Stimulated activated naive CD8-positive, alpha-beta T cell treated with anti-CD3 and anti-CD28 coated beads, Interleukin-15, Interleukin-2, amounts not matched to agents 100 U/mL and 50 U/mL, for 24 hours (primary cell): ENCODE results near the gene DENND1C.
"Not testable (repeated sequence)": the region's sequence is repeated elsewhere in the genome, so short reads cannot be mapped to it uniquely, and the experiment has no call there.

Experiments used
- ATAC-seq: fragments of 150-1000 bp; cut with Tn5 transposase; one replicate; pipeline ENCODE4 v1.10.0; 2021
- DNase-seq: peaks from one replicate; pipeline ENCODE4 v3.0.0; 2021

DENND1C gene

DNA sequence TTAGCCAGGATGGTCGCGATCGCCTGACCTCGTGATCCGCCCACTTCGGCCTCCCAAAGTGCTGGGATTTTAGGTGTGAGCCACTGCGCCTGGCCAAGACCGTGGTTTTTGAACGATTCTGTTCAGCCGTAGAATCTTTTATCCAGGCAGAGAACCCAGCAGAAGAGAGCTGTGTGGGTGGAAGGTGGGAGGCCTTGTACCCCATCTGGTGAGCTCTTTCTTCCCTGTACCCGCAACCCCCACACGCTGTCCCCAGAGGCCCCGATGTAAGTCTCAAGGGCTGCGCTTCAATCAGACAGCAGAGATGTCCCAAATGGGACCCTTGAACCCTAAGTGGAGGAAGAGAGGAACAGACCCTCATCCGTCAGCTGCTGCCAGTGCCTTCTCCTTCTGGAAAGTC is 25.7 kb downstream of the DENND1C start:
- DNase-seq (no peak), ATAC-seq (no peak)

DNA sequence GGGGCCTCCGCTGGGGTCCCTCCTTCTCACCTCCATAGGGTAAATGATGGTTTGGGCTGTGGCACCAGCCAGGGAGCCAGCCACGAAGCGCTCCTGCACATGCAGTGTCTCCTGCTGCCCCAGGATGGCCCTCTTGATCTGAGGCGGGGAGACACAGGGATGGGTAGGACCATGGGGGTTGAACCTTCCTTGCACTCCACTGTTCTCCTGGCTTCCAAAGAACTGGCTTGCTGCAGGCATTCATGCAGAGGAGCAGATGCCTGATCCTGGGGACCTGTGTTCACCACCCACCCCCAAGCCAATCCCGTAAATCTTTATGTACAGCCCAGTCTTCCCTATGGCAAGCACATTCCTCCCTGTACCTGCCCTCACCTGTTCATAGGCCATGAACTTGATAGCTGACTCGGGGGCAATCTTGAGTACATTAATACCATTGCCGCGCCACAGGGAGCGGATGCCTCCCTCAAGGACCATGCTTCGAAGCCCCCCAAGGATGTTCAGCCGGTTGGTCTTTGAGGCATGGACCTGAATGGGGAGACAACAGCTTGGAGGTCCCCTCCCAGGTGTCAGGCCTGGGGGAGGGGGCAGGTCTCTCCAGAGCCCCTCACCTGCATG is 27.5 kb downstream of the DENND1C start:
- DNase-seq (no peak), ATAC-seq (no peak)

DNA sequence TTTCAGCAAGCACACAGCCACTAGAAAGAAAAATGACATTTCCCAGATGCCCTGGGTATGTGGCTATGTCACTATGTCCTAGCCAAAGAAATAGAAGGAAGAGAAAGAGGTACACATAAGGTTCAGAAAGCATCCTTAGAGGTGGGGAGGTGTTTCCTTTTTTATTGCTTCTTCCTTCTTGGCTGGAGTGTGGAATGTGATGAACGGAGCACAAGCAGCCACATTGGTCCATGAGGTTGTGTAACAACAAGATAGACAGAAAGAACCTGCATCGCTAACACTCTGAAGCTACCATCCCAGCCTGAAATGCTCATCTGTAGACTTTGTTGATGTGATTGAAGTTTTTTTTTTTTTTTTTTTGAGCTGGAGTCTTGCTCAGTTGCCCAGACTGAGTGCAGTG is 28.7 kb downstream of the DENND1C start:
- ATAC-seq = no peak

DNA sequence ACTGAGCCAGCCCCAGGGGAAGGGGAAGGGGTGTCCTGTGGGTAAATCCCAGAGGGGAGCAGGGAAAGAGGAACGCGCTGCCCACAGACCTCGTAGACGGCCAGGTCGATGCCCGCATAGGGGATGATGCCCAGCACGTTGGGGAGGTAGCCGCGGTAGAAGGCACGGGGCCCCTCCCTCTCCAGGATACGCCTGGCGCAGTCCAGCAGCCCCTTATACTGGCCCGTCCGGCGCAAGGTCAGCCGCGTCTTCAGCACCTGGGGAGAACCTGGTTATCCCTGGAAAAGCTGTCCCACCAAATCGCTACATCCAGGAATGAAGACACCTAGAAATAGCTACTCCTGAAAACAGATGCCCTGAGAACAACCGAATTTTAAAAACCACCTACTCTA is 29.4 kb downstream of the DENND1C start:
- ATAC-seq (no peak), DNase-seq (no peak)

More for the DNA sequence above, 28.7 kb downstream of the DENND1C start:
- DNase-seq = no peak

DNA sequence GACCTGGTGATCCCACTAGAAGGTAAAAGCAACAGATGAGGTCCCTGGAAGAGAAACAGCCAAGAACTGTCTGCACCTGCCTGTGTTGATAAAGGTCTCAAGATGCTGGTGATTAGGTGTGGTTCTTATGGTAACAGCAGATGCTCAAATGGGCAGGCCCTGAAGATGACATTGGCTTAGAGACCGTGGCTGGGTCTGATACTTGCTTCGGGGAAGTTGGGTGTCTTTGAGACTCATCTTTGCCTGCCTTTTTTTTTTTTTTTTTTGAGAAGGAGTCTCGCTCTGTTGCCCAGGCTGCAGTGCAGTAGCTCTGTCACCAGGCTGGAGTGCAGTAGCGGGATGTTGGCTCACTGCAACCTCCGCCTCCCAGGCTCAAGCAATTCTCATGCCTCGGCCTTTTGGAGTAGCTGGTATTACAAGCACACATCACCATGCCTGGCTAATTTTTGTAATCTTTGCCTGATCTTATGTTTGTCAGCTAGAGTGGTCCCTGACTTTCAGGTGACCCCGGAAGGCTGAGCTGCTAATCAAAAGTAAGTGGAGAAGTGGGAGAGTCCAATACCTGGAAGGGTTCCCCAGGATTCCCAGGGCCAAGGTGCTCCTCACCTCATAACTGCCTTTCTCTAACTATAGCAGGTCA is 29.9 kb downstream of the DENND1C start:
- ATAC-seq = no peak
- no peak for DNase-seq

DNA sequence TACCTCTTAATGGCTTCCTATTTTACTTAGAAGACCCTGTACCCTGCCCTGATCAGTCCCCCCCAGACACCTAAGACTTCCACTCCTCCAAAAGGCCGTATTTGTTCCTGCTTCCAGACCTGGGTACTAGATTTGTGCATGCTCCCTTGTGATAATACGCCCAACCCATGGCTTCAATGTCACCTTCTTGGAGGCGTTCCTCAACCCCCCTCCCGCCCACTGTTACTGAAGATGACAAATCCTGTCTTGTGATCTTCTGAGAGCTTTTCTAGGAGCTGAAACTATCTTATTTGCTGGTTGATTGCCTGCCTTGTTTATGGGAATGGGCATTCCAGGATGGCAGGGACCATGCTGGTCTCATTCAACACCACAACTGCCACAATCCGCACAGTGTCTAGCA is 31.4 kb downstream of the DENND1C start:
- DNase-seq (no peak), ATAC-seq (no peak)

DNA sequence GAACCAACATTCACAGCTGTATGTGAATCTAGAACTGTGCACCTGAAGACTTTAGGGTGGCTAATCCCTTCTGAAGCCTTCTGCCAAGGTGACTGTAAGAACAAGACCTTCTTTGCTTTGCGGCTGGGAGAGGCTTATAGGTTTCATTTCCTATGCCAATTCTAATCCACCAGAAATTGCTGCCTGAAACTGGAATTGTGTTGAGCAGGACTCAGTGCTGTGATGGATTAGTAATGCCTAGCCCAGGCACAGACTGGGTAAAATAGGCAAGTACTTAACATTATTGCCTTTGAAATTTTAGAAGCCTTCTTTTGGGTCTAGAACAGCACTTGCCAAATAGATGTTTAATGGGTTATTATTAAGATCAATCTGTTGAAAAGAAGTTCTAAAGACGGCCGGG is 33.5 kb downstream of the DENND1C start:
- ATAC-seq = no peak

DNA sequence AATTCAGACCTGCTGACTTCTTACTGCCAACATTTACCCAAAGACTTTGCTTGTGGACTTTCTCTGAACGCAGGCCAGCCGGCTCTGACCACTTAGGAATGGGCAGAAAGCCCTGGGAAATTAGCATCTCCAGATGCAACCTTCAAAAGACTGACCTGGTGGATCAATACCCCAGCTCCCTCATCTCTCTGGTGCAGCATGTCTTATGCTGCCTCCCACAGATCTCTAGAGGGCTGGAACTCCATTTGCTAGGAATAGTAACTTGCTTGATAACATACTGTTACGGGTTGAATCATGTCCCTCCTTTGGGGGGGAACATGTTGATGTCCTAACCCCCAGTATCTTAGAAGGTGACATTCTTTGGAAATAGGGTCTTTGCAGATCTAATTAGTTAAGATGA is 35.1 kb downstream of the DENND1C start:
- ATAC-seq (no peak), DNase-seq (no peak)

More for the DNA sequence above, 33.5 kb downstream of the DENND1C start:
- no peak for DNase-seq

DNA sequence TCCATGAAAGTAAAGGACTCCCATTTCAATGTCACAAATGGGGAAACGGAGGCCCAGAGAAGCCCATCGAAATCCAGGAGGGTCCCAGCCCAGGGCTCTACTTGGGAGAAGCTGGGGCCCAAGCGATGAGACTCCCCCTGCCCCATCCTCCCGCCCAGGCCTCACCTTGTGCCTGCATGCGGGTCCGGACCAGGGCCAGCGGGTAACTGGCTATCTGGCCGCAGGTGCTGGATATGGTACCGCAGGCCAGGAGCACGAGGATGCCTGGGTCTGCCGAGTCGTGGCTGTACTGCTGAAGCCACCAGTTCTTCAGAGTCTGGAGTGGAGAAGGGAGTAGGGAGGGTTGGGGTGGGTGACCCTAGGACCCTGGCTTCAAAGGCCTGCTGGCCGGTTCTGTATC is 37.6 kb downstream of the DENND1C start:
- ATAC-seq (no peak), DNase-seq (no peak)

DNA sequence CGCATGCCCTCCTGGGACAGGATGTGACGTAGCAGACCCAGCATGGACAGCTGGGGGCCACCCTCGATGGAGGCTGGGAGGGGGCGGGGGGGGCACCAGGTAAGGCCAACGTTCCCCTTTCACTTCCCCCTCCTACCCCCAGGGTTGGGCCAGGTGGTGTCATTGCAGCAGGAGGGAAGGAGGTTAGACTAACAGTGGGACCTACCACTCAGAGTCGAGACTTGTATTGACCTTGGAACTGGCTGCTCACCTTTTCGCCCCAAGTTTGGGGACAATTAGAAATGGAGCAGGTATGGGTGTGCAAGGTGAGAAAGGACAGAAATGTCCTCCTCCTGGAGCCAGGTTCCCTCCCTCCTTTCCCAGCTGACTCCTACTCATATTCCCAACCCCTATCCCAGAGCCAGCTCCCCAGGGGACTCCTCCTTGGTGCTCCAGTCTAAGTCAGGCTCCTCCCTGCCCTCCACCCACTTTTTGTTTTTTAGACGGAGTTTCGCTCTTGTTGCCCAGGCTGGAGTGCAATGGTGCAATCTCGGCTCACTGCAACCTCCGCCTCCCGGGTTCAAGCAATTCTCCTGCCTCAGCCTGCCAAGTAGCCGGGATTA is 39.4 kb downstream of the DENND1C start:
- DNase-seq (no peak), ATAC-seq (no peak)

DNA sequence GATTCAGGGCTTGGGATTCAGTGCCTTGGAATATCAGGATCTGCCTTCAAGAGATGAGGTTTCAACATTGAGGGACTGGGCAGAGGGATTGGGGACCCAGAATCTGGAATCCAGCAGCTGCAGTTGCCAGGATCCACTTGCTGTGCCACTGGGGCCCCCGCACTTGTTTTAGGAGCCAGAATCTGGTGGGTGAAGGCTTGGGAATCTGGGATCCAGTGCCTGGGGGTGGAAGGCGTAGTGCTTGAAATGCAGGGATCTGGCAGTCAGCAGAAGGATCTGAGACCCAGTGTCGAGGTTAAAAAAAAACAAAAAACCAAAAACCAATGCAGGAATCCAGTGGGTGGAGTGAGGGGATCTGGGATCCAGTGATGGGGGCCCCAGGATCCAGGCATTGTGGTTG is 40.7 kb downstream of the DENND1C start:
- no peak for ATAC-seq
- DNase-seq = no peak

DNA sequence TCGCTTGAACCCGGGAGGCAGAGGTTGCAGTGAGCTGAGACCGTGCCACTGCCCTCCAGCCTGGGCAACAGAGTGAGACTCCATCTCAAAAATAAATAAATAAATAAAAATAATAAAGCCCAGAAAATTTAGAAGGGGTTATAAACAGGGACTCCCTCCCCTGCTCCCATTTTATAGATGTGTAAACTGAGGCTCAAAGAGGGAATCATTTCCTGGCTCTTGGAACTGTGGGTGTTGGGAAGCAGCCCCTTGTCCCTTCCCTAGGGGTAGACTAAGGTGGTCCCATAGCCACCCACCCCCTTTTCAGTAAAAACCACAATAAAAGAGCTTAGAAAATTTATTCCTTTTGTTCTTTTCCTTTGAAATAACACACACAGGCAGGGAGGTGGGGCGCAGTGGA is 41.8 kb downstream of the DENND1C start:
- ATAC-seq = no peak
- no peak for DNase-seq

DNA sequence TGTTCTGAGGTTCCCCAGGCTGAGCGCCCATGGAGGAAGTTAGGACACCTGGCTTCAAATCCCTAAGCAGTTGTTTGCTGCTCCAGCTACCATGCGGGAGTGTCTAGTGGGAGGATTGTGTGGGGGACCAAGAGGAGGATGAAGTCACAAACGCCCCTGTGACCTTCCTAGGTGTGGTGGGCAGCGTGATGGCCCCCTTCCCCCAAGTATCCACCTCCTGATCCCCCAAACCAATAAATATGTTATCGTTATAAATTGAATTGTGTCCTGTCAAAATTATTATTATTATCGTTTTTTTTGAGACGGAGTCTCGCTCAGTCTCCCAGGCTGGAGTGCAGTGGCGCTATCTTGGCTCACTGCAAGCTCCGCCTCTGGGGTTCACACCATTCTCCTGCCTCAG is 47.9 kb downstream of the DENND1C start, which contains the start of gene SLC25A41:
Gene SLC25A41, minus strand, starts transcription at position 101 of the 400 bp plus-strand sequence. Its CDS starts 70 bp downstream, at position 31.
- ATAC-seq = no peak

DNA sequence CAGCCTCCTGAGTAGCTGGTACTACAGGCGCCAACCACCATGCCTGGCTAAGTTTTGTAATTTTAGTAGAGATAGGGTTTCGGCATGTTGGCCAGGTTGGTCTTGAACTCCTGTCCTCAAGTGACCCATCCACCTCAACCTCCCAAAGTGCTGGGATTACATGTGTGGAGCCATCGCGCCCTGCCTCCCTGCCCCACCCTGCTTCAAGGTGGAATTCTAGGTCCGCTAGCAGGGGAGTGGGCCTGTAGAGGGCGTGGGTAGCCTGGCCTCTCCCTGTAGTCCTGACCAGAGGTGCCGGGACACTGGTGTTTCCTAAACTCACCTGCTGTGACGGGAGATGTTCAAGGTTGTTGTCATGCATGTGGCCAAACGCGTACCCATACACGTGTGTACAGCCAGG is 48.4 kb downstream of the DENND1C start:
- ATAC-seq (no peak), DNase-seq (no peak)

More for the DNA sequence above, 47.9 kb downstream of the DENND1C start, which contains the start of gene SLC25A41:
- DNase-seq = no peak

DNA sequence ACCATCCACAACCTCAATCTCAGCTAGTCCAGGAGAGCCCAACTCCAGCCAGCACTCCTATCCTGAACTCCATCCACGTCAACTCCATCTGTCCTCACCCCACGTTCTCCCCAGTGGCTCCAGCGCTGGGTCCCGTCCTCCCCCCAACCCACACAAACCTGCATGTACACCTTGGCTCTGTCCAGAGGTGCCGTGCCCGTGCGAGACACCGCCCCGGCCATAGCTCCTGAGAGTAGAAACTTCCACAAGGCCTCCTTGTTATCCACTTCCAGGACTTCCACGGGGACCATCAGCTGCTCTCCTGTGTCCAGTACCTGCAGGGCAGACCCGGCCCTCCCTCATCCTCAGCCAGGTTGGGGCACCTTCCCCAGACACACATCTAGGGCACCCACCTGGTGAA is 49.7 kb downstream of the DENND1C start:
- no peak for ATAC-seq

DNA sequence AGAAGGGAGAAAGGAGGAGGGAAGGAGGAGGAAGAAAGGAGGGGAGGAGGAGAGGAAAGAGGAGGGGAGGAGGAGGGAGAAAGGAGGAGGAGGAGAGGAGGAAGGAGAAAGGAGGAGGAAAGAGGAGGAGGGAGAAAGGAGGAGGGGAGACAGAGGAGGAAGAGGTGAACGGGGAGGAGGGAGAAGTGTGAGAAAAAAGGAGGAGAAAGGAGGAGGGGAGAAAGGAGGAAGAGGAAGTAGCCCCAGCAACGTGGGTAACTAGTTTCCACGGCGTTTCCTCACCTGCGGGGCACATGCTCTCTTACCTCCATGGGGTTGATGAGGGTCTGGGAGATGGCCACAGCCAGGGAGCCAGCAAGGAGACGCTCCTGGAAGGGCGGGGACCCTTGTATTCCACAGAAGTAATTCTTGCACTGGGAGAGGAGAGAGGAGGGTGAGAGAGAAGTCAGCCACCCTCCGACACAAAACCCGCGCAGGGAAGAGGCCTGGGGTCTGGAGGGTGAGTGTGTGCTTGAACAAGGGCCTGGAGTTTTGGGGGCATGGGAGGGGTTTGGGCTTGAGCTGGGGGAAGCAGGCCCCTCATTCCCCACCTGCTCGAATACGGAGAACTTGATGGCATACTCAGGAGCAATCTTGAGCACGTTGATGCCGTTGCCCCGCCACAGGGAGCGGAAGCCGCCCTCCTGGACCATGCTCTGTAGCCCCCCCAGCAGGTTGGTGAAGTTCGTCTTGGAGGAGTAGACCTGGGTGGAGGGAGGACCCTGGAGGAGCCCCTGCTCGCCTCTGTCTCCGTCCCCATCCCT is 52.0 kb downstream of the DENND1C start:
- DNase-seq (no peak), ATAC-seq (no peak)

More for the DNA sequence above, 49.7 kb downstream of the DENND1C start:
- no peak for DNase-seq

DNA sequence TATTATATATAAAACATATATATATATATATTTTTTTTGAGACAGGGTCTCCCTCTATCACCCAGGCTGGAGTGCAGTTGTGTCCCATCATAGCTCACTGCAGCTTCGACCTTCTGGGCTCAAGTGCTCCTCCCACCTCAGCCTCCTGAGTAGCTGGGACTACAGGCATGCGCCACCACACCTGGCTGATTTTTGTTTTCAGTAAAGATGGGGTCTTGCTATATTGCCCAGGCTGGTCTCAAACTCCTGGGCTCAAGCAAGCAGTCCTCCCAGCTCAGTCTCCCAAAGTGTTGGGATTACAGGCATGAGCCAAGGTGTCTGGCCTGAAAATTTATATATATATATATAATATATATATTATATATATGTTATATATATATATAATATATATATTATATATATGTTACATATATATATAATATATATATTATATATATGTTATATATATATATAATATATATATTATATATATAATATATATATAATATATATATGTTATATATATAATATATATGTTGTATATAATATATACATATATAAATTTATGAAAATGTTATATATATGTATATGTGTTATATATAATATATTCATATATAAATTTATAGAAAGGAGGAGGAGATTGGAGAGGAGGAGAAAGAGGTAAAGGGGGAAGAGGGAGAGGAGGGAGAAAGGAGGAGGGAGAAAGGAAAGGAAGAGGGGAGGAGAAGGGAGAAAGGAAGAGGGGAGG is 52.7 kb downstream of the DENND1C start:
- not testable (repeated sequence) for DNase-seq, ATAC-seq

DNA sequence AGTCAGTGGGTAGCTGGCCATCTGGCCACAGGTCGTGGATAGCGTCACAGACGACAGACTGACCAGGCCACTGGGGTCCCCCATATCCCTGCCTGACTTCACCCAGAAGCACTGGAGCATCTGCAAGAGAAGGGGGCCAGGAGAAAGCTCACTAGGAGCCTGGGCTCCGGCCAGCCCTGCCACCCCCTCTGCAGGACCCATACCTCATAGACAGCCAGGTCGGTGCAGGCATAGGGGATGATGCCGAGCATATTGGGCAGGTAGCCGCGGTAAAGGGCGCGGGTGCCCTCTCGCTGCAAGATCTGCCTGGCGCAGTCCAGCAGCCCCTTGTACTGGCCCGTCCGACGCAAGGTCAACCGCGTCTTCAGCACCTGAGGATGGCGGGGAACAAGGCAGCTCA is 54.5 kb downstream of the DENND1C start:
- ATAC-seq = no peak
- no peak for DNase-seq

DNA sequence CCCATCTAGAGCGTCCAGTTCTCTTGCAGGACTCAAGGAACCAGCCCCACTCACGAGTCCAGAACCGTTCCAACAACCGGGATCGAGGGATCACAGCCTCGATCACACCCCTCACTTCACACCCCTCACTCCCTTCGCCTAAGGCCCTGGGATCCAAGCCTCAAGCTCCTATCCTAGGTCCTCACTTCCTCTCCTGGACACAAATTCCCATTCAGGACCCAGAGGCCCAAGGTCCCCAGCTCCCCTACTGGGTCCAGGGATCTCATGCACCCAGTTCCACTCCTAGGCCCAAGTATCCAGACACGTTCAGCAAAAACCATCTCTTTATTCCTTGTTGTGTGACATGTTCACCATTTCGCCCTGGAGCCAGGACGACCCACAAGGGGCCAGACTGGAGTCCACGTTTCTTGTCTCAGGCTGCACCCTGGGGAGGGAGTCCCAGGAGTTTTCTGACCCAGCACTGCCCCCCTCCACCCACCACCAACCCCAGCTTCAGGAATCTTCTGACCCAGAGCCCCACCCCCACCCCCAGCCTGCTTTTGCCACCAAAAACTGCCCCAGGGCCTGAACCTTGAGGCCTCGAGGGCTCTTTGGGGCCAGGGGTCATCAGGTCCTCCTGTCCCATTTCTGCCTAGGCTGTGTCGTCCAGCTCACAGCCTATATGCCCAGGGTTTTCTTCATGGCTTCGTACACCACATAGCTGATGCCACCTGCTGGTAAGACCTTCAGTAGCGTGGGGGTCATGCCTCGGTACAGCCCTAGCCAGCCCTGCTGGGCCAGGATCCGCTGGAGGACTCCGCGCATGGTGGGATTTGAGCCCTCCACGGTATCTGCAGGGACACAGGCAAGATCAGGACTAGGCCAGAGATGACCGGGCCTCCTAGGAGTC is 55.6 kb downstream of the DENND1C start:
- no peak for DNase-seq
- ATAC-seq = no peak

DNA sequence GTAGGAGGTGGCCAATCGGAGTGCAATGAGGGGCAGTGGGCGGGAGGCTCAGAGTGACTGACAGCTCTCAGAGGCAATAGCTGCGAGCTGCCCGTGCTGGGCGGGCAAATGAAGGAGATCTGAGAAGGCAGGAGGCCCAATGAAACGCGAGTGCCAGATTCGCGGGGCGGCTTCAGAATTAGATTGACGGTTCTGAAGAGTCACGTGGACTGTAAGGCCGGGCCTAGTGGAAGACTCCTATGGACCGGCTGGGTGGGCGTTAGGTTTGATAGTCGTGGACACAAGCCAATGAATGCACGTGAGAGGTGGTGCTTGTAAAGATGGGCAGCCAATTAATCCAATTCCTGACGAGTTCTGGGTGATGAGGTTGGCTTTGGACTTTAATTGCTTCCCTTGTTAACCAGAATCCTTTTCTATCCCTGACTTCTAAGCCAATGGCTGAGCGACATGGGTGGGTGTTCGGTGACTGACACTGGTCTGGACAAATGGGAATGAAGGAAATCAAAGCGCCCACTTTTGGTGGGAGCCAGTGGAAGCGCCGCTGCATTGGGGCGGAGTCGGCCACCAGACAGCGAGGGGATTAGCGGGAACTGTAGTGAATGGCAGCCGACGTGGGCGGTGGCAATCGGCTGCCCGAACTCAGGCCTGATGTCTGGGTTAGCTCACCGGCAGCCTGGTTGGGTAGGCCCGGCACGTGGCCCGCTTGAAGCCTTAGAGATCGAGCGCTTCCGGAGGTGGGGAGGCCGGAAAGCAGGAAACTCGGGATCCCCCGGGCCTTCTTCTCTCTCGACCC is 56.5 kb downstream of the DENND1C start:
- DNase-seq = peak; percentile 98
- peak; percentile 92 for ATAC-seq
